Suppressor macrophage (primary cell): ENCODE measurements around the gene EDEM3.

ENCODE experiments used
- DNase-seq, 4 experiments: peaks; one replicate each; pipeline ENCODE4 v3.0.0-alpha.2; 2020 to 2022

Gene EDEM3

GRCh38 chr1:184768467-184768866, 13.8 kb upstream of the EDEM3 start:
- no peak for DNase-seq

DNA sequence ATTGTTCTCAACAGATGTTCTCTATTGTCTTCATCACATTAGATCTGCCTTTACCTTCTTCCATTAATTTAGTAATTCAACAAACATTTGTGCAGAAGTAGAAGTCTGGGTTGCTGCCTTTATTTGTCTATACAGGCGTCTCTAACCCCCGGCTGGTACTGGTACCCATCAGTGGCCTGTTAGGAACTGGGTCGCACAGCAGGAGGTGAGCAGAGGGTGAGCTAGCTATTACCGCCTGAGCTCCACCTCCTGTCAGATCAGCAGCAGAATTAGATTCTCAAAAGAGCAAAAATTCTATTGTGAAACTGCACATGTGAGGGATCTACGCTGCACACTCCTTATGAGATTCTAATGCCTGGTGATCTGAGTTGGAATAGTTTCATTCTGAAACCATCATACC, 12.9 kb upstream of the EDEM3 start:
- no peak for DNase-seq

DNA sequence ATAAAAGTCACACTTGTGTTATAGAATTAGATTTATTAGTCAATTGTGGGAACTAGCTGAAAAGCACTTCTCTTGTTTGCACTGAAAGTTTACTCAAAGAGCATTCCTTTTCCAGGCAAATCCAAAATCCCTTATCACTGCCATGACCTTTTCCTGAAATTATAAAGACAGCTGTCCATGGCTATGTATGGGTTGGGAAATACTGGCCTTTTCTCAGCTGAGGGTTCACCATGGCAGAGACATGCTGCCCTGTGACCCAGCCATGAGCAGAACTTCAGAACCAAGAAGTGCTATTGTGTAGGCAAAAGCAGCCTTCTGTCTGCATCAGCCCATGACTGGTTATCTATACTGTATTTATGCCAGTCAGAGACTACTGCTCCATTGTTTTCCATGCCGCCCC, 9.8 kb upstream of the EDEM3 start:
- DNase-seq: no peak

- DNase-seq: peak in 1 of 4 experiments; percentile 6
These were observed 8.9 kb upstream of the EDEM3 start for GRCh38 chr1:184763520-184763919.

DNA sequence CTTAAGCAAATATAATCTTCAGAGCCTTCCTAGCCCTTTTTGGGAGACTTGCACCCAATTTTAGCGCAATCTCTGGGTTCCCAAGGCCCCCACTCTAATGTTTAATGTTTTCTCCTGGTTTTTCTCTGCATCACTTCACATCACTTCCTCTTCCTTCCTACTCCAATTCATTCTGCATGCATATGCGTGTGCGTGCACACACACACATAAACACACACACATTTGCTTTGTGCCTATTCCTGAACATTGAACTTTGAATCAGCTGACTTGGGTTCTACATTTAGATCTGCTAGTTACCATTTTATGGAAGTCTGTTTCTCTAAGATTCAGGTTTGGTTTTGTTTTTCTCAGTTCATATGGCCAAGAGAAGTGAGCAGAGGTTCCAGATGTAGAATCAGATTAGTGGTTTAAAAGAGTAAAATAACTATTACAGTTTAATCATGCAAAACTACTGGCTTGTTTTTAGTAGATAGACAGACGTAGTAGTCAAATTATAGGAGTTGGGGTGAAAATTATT, 7.4 kb upstream of the EDEM3 start:
- peak; percentile 16 to 60 (median 30) for DNase-seq

DNA sequence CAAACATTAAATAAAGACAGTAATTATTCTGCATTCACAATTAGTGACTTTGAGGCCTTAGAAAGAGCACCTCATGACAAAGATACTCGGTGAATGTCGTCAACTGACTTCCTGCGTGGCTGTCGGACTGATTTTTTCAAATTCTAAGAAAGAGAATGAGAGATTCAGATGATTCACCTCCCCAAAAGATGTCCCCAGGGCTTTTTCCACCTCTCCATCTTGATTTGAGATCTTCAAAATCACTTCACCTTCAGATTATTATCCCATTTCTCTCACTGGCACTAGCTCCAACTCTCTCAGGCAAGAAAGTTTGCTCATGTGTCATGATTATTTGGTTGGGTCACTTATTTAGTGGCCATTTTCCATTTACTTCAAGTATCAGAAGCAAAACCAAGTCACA, 5.0 kb upstream of the EDEM3 start:
- DNase-seq: no peak

- no peak for DNase-seq
These were observed 4.5 kb upstream of the EDEM3 start for GRCh38 chr1:184759112-184759511.

DNA sequence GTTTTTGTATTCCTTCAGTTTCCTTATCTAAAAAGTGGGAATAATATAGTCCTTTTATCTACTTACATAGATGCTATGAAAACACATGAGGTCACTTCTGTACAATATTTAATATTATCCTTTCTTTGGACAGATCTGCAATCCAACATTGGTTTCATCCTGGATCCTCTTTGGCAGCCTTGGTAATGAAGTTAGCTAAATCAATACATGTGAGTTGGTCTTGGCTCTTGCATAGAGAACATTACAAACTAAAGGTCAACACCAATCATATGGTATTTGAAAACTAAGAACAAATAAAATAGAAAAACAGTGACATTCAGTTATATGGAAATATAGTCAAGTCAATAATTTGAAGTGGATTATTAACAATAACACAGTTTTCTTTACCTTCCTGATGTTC, 3.2 kb upstream of the EDEM3 start:
- DNase-seq: no peak

DNA sequence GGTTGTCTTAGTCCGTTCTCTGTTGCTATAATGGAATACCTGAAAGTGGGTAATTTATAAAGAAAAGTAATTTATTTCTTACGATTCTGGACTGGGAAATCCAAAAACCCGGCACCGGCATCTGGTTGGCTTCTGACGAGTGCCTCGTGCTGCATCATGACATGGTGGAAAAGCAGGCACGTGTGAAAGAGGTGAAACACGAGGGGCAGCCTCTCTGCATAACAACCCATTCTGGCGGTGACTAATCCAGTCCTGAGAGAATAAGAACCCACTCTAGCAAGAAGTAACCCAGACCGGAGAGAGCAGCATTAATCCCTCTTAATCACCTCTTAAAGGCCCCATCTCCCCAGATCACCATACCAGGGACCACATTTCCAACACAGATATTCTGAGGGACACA, 2.7 kb upstream of the EDEM3 start:
- no peak for DNase-seq

DNA sequence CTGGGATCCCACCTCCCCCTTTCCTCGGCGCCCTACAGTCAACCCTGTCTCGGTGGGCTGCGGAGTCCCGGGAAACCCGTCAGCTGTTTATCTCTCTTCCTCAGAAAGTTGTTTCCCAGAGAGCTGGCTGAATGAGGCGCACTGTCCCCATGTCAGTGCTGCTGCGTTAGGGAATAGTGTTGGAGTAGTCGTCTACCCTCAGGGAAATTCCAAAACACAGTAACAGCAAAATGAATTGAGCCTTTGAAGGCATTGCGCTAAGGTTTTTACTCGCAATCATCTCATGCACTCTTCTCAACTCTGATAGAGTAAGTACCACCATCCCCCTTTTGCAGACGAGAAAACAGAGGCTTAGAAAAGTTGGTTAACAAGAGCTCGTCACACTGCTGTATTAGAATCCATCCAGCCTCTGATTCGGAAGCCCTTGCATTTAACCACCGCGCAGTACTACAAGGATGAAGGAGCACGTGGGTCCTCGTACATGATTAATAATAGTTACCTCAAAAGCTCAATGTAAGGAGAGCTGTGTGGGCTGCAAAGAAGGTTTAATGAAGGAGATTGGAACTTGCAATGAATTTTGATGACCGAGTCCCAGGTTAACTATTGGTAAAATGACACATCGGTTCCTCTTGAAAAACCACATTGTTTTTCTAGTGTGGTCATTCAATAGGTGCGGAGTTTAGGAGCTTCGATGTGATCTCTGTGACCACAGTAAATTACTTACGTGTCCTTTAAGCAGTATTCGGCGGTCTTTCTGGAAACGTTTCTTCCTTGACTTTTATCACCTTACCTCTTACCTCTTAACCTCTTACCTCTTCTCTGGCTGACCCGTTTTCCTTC, 788 bp upstream of the EDEM3 start:
- peak in 3 of 4 experiments; percentile 17 to 31 (median 22) for DNase-seq

GRCh38 chr1:184753608-184754475, 816 bp downstream of the EDEM3 start:
- DNase-seq: peak; percentile 17 to 64 (median 62)

GRCh38 chr1:184753117-184753516, 1.5 kb downstream of the EDEM3 start:
- peak in 3 of 4 experiments; percentile 12 to 68 (median 33) for DNase-seq

DNA sequence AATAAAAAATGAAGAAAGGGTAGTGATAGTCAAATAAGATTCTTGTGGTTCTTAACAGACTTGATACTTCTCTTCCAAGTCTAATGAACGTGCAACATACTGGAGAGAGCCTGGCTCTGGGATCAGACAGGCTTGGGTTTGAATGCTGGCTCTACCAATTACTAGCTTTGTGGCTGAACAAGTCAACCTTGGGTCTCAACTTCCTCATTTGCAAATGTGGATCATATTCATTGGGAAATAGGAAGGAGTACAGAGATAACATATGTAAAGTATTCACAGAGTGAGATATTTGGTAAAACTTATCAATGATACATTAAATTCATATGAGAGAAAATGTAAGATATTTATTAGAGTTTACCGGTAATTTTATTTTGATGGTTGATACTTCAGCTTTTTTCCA, 2.0 kb downstream of the EDEM3 start:
- peak; percentile 36 to 67 (median 51) for DNase-seq

DNA sequence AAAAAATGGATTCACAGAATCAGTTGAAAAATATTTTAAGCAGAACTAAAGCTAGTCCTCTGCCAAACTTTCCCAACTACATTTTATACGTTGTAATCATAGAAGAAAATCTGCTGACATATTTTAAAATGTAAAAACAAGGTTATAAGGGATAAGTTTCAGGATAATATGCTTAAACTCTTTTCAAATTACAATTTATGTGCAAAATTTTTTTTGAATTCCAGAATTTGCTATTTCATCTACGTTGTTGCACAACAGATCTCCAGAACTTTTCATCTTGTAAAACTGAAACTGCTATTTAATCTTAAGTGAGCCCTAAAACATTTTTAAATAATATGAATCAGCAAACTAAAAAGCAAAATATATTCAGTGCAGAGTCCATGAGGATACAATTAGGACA, 5.9 kb downstream of the EDEM3 start:
- DNase-seq: no peak

DNA sequence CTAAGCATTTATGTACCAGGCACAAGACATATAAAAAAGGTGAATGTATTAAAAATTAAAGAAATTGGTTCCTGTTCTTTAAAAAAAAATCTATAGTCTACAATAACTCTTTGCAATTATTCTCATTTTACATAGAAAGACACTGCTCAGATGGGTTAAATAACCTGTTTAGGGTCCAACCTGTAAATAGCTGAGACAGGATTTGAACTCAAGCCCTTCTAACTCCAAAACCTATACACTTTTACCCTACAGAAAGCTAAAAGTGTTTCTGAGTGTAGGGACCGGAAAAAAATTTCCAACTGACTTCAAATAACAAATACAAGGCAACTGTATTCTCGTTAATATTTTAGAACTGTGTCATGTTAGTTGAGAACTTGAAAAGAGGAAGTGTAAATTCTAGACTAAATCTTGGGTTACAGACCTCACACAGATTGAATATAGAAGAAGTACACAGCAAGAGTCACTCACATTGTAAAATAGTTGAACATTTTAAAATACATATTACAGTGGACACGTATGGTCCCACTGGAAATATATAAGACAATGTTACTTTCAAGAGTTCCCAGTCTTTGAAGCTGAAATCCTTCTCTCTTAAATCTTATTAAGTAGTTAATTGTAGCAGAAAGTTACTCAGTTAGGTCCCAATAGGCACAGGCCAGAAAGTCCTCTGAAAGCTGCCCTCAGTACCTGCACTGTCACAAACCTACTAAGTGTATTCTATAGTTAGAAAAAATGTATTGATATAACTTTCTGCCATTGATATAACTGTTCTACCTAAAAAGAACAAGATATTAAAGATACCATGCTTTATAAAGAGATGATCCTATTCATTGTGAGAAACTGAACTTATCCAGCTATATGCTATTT, 7.3 kb downstream of the EDEM3 start:
- DNase-seq: peak in 2 of 4 experiments; percentile 74

GRCh38 chr1:184745929-184746638, 8.6 kb downstream of the EDEM3 start:
- no peak for DNase-seq

DNA sequence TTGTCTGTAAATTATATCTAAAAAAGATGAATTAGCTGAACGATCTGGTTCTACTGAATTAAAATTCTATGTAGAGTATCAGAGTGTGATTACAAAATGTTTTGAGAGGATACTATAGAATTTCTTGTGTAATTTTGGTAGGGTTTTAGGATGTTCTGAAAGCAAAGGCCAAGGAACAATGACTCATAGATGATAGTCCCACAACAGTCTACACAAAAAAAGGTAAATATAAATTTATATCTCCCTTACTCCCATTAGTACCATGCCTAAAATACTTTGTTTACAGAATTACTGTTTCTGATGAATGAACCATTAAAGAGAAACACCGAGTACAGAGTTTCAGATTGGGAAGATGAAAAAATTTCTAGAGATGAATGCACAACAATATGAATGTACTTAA, 9.5 kb downstream of the EDEM3 start:
- no peak for DNase-seq

GRCh38 chr1:184743062-184743756, 11.4 kb downstream of the EDEM3 start:
- DNase-seq: no peak

- DNase-seq: no peak
These were observed 14.3 kb downstream of the EDEM3 start for GRCh38 chr1:184740344-184740743.

GRCh38 chr1:184739796-184740195, 14.9 kb downstream of the EDEM3 start:
- no peak for DNase-seq

GRCh38 chr1:184739070-184739469, 15.6 kb downstream of the EDEM3 start:
- DNase-seq: no peak
